ENCODE measurements around the gene SOBP. TPM values are rescaled to one million over a fixed set of nuclear protein-coding genes. Genes with fewer than 3 reads are reported as not detected.

SOBP gene
- total and polyA plus RNA-seq, 2 donors (not counting 3 experiments of a cell fraction or from before 2014, with no cell fraction given) = 0.35 to 6.6 TPM

GRCh38 chr6:107590378-107590777 lies 100.5 kb downstream of the SOBP start:
- CTCF ChIA-PET = interaction anchor here (1.9 kb wide), 1 partner anchor 9 kb away, joined by 4 read pairs; no protein-coding TSS in a partner anchor
- no TSS peak for BruUV-seq (replicated peaks)
- Histone ChIP-seq H4K20me1 (replicated peaks; ENCODE audit: control insufficient read depth, extremely low read depth, insufficient read depth, low read length) (no peaks in the 10 kb centered on the region), H3K4me3 (replicated peaks in 1 of 3; ENCODE audit: insufficient read depth in 1 of 3, low read depth in 1 of 3, low read length in 3 of 3) (no peak overlapping the region), H3K4me2 (ENCODE audit: insufficient read depth, low read length) (no peak overlapping the region), H3K9me3 (replicated peaks; ENCODE audit: control insufficient read depth, insufficient read depth, low read length) (no peaks in the 10 kb centered on the region), H2AFZ (ENCODE audit: low read depth, low read length) (no peak overlapping the region), H3K4me1 (ENCODE audit: control insufficient read depth, extremely low read depth, insufficient read depth, low read length) (no peaks in the 10 kb centered on the region), H3K79me2 (ENCODE audit: control insufficient read depth, insufficient read depth, low read length) (no peaks in the 10 kb centered on the region), H3K9ac (replicated peaks; ENCODE audit: extremely low read depth, insufficient read depth, low read length) (no peak overlapping the region), H3K27me3 (ENCODE audit: control insufficient read depth in 2 of 2, insufficient read depth in 2 of 2, low read length in 2 of 2) (no peaks in the 10 kb centered on the region), H3K36me3 (ENCODE audit: control insufficient read depth in 2 of 2, extremely low read depth in 1 of 2, insufficient read depth in 2 of 2, low read length in 2 of 2) (no peaks in the 10 kb centered on the region), H3K9me1 (replicated peaks; ENCODE audit: control insufficient read depth, extremely low read depth, insufficient read depth, low read length) (no peaks in the 10 kb centered on the region), H3K27ac (ENCODE audit: insufficient read depth, low read depth, low read length) (no peak overlapping the region)
- dilution Hi-C loops (cut with MboI; ENCODE audit: extremely low pct_ligation_motif_present, low sequenced_read_pairs) (no loop called here), intact Hi-C loops (cut with micrococcal nuclease) (no loop called here)
- no peak for FAIRE-seq
- no peak for TF ChIP-seq MAX (IDR thresholded peaks at IDR 0.05; ENCODE audit: insufficient read depth, insufficient read length)
- DNase-seq (ENCODE audit: low read depth, low spot score) = no peak
- POLR2A ChIA-PET = no interaction called here

- dilution Hi-C loops (cut with MboI; ENCODE audit: extremely low pct_ligation_motif_present, low sequenced_read_pairs) = no loop called here
- Histone ChIP-seq H3K27me3 (ENCODE audit: control insufficient read depth in 2 of 2, insufficient read depth in 2 of 2, low read length in 2 of 2) (no peaks in the 10 kb centered on the region), H3K4me3 (replicated peaks in 1 of 3; ENCODE audit: insufficient read depth in 1 of 3, low read depth in 1 of 3, low read length in 3 of 3) (no peak overlapping the region), H3K4me1 (ENCODE audit: control insufficient read depth, extremely low read depth, insufficient read depth, low read length) (no peaks in the 10 kb centered on the region), H3K79me2 (ENCODE audit: control insufficient read depth, insufficient read depth, low read length) (no peaks in the 10 kb centered on the region), H3K4me2 (ENCODE audit: insufficient read depth, low read length) (no peak overlapping the region), H3K36me3 (ENCODE audit: control insufficient read depth in 2 of 2, extremely low read depth in 1 of 2, insufficient read depth in 2 of 2, low read length in 2 of 2) (no peaks in the 10 kb centered on the region), H3K9me3 (replicated peaks; ENCODE audit: control insufficient read depth, insufficient read depth, low read length) (no peaks in the 10 kb centered on the region), H3K27ac (ENCODE audit: insufficient read depth, low read depth, low read length) (no peak overlapping the region), H3K9me1 (replicated peaks; ENCODE audit: control insufficient read depth, extremely low read depth, insufficient read depth, low read length) (no peaks in the 10 kb centered on the region), H4K20me1 (replicated peaks; ENCODE audit: control insufficient read depth, extremely low read depth, insufficient read depth, low read length) (no peaks in the 10 kb centered on the region), H2AFZ (ENCODE audit: low read depth, low read length) (no peak overlapping the region), H3K9ac (replicated peaks; ENCODE audit: extremely low read depth, insufficient read depth, low read length) (no peak overlapping the region)
- ChIA-PET CTCF (no interaction called here), POLR2A (no interaction called here)
- DNase-seq (ENCODE audit: low read depth, low spot score) (no peak), FAIRE-seq (no peak)
- intact Hi-C loops (cut with micrococcal nuclease) = no loop called here
- TF ChIP-seq MAX (IDR thresholded peaks at IDR 0.05; ENCODE audit: insufficient read depth, insufficient read length) (no peak), POLR2AphosphoS5 (IDR thresholded peaks at IDR 0.05; ENCODE audit: insufficient read depth, low read depth, low read length) (no peak), CTCF (IDR thresholded peaks at IDR 0.05; ENCODE audit: extremely low read depth in 1 of 2, insufficient read depth in 1 of 2, low read depth in 1 of 2, low read length in 2 of 2) (no peak), MYC (IDR thresholded peaks at IDR 0.05; ENCODE audit: low read depth, low read length) (no peak), GATA2 (IDR thresholded peaks at IDR 0.05; ENCODE audit: insufficient read depth, insufficient read length, low read depth, low read length) (no peak), JUN (IDR thresholded peaks at IDR 0.05; ENCODE audit: borderline replicate concordance, insufficient read depth, insufficient read length, low read depth) (no peak), POLR2A (IDR thresholded peaks at IDR 0.05; ENCODE audit: low read depth, low read length) (no peak), FOS (IDR thresholded peaks at IDR 0.05; ENCODE audit: borderline replicate concordance, insufficient read depth, low read length) (no peak), EZH2 (IDR thresholded peaks at IDR 0.05; ENCODE audit: borderline replicate concordance, low read depth, low read length, severe bottlenecking) (no peak)
- BruUV-seq (replicated peaks) = no TSS peak
Observed at GRCh38 chr6:107591346-107591745, 101.4 kb downstream of the SOBP start.
